ENCODE results near the gene SYNE2.

The SYNE2 gene

DNA sequence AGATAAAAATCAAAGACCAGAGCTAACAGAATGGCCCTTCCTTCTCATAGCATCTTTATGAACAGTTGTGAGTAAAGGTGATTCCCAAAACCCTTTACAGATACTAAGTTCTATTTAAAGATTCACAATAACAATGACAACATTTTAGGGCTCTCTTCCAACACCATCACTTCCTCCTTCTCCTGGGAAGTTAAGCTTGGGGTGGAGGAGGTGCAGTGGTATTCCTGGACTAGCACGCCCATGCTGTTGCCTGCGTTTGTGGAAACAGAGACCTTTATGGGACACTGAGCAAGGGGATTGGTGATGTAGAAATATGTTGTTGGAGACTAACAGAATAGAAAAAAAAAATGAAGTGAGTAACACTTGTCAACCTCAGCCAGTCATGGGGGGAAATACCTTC lies 22.5 kb downstream of the SYNE2 start:
- no peak for DNase-seq (ENCODE audit: low read depth)

GRCh38 chr14:63877550-63877939 lies 24.7 kb downstream of the SYNE2 start:
- no peak for DNase-seq (ENCODE audit: low read depth)

- no peak for DNase-seq (ENCODE audit: low read depth)
Measured at GRCh38 chr14:63878052-63878451, 25.2 kb downstream of the SYNE2 start.

DNA sequence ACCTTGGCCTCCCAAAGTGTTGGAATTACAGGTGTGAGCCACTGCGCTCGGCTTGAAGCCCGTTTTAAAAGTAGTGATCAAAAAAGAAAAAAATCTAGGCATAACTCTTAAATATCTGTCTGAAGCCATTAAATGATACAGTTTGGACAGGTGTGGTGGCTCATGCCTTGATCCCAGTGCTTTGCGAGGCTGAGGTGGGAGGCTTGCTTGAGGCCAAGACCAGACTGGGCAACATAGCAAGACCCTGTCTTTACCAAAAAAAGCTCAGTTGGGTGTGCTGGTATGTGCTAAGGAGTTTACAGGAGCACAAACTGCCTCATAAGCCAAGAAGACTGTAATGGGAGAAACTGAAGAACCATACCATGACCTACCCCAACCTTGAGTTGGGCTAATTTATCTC lies 26.0 kb downstream of the SYNE2 start:
- DNase-seq (ENCODE audit: low read depth): no peak

DNA sequence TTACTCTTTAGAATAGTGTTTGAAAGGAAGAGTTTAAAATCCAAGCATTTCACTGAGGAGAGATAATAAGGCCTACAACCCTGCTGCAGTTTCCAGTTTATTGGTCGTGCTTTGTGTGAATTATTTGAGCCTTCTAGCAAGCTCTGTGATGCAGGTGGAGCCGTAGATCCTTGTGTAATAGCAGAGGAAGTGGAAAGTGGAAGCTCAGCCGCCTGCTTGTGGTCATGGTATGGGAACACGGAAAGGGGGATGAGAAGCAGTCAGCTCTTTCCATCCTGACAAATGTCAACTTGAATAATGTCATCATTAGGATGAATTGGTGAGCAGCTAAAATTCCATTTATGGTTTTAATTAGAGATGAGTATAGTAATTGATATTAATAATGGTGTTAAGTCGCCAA lies 29.1 kb downstream of the SYNE2 start:
- DNase-seq (ENCODE audit: low read depth): no peak

DNA sequence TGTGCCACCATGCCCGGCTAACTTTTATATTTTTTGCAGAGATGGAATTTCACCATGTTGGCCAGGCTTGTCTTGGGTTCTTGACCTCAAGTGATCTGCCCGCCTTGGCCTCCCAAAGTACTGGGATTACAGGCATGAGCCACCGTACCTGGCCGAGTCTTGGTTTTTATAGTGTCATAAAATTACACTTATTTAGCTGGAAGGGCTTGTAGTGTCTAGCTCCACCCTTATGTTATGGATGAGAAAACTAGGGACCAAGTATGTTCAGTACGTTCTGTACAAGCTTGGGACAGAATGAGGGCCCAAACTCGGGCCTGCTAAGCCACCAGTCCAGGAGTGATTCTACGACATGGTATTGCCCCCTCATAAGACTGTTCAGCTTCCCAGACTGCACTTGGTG lies 35.1 kb downstream of the SYNE2 start:
- no peak for DNase-seq (ENCODE audit: low read depth)

GRCh38 chr14:63890553-63890952 lies 37.7 kb downstream of the SYNE2 start:
- DNase-seq (ENCODE audit: low read depth): no peak

DNA sequence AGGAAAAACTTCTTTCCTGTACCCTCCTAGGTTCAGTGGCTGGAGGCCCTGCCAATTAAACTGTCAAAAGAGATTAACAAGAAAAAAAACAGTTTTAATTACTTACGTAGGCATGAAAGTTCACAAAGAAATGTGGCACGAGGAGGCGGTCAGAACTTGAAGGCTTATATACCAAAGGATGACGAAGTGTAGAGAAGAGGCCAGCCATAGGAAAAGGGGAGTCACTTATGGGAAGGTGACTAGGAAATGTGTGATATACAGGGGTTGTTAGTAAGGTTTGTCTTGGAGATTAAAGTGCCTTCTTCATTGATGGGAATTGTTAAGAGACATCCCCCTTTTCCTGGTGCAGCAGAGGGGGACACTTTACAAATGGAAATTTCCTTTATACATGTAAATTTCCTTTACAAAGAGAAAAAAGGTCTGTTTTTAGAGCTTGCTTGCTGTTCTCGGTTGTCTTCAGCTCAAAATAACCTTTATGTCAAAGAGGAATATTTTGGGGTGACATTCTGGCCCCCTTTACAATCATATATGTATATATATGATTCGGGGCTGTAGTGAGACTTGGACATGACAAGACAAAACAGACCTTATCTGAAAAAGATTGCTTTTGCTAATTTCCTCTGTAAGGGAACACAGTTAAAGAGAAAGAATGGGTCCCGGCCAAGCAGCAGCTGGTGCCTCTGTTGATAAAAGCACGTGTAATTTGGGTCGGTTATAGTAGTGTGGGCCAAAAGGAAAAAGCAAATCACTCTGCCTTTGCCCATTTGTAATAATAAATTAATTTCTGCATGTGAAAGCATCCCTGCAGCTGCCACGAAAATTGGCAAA lies 38.6 kb downstream of the SYNE2 start:
- DNase-seq (ENCODE audit: low read depth): no peak

- DNase-seq (ENCODE audit: low read depth): no peak
Measured at GRCh38 chr14:63892265-63892664, 39.5 kb downstream of the SYNE2 start.

DNA sequence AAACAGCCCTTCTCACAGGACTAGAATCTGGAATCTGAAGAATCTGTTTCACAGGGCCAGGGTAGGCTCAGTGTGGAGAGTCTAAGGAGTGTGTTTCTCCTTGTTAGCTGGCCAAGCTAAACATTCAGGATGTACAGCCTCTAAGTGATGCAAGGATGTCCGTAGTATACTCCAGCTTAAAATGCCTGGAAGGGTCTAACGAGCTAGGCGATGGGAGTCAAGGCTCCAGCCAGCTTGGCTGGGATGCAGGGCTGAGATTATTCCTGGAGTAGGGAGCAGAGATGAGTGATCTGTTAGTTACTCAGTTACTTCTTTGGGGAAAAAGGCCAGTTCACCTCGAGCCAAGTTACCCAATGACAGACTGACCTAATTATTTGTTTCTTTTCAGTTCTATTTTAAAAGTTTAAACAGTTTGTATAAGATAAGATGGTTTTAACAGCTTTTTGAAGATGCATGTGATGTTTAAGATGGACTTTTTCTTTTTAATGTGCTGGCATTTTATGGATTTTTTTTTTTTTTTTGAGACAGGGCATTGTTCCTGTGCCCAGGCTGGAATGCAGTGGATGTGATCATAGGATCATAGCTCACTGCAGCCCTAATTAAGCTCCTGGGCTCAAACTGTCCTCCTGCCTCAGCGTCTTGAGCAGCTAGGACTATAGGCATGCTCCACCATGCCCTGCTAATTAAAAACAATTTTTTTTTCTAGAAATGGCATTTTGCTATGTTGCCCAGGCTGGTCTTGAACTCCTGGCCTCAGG lies 41.1 kb downstream of the SYNE2 start:
- DNase-seq (ENCODE audit: low read depth): no peak

DNA sequence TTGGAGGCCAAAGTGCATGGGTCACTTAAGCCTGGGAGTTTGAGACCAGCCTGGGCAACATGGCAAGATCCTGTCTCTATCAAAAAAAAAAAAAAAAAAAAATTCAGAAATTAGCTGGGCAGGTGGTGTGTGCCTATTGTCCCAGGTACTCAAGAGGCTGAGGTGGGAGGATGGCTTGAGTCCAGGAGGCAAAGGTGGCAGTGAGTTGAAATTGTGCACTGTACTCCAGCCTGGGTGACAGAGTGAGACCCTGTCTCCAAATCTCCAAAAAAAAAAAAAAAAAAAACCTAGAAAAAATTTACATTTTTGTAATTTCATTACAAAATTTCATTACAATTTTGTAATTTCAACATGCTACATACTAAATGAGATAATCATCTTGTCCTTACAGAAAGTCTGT lies 42.7 kb downstream of the SYNE2 start:
- DNase-seq (ENCODE audit: low read depth): no peak

DNA sequence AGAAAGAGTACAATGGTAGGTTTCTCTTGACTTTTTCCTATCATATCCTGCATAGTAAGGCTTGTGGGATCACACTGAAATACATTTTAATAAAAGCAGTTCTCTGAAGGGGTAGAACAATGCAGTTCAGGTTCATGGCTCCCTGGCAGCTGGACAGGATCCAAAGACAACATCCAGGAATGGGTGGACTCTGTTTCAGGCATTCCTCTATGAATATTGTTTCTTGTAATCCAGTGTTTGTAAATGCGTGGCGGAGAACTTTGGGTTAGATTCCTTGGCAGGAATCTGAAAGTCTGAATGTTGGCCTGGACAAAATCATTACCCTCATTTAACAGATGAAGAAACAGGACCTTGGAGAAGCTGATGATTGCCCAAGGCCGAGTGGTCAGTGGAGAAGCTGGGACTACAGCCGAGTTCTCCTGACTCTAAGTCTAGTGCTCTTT lies 43.5 kb downstream of the SYNE2 start:
- DNase-seq (ENCODE audit: low read depth): no peak

GRCh38 chr14:63897721-63898163 lies 44.9 kb downstream of the SYNE2 start:
- no peak for DNase-seq (ENCODE audit: low read depth)

DNA sequence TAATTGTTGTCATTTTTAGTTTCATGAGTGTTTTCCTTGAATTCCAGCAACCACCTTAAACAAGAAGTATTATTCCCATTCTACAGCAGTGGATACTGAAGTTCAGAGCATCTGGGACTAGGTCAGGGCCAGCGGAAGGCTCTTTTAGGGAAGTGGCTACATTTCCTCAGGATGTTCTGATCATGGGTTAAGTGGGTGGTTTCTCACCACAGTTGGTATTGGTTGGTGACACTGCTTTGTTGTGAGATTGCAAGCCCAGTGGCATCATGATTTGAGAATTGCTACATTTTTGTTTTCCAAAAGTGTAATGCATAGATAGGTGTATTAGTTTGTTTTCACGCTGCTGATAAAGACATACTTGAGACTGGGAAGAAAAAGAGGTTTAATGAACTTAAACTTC lies 47.1 kb downstream of the SYNE2 start:
- DNase-seq (ENCODE audit: low read depth): no peak

DNA sequence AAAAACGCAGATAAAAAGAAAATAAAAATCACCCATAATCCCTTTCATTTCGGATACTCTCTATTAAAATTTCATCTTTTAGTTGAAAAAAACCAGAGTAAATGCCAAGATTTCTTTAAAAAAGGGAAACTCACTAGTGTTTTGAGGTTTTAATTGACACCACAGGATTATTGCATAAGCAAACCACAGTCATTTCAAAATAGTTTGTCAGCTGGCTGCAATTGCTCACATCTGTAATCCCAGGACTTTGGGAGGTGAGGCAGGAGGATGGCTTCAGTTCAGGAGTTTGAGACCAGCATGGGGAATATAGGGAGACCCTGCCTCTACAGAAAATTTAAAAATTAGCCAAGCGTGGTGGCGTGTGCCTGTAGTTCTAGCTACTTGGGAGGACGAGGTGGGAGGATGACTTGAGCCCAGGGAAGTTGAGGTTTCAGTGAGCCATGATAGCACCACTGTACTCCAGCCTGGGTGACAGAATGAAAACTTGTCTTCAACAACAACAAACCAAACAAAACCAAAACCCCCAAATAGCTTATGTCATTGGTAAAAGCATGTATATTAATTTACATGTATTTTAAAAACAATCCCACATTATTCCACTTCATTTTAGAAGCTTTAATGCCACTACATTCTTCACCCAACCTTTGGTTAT lies 48.8 kb downstream of the SYNE2 start:
- no peak for DNase-seq (ENCODE audit: low read depth)

GRCh38 chr14:63902375-63902976 lies 49.7 kb downstream of the SYNE2 start:
- DNase-seq (ENCODE audit: low read depth): no peak

DNA sequence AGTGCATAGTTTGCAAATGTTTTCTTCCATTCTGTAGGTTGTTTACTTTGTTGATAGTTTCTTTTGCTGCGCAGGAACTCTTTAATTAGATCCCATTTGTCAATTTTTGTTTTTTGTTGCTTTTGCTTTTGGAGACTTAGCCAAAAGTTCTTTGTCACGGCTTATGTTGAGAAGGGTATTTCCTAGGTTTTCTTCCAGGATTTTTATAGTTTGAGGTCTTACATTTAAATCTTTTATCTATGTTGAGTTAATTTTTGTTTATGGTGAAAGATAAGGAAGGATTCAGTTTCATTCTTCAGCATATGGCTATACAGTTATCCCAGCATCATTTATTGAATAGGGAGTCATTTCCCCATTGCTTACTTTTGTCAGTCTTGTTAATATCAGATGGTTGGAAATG lies 51.9 kb downstream of the SYNE2 start:
- DNase-seq (ENCODE audit: low read depth): no peak

DNA sequence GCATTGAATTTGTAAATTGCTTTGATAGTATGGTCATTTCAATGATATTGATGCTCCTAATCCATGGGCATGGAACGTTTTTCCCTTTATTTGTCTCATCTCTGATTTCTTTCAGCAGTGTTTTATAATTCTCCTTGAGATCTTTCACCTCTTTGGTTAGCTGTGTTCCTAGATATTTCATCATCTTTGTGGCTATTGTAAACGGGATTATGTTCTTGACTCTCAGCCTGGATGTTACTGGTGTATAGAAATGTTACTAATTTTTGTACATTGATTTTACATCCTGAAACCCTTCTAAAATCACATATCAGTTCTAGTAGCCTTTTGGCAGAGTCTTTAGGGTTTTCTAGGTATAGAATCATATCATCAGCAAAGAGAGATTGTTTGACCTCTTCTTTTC lies 52.6 kb downstream of the SYNE2 start:
- DNase-seq (ENCODE audit: low read depth): no peak

- DNase-seq (ENCODE audit: low read depth): no peak
Measured at GRCh38 chr14:63908667-63909264, 56.0 kb downstream of the SYNE2 start.

DNA sequence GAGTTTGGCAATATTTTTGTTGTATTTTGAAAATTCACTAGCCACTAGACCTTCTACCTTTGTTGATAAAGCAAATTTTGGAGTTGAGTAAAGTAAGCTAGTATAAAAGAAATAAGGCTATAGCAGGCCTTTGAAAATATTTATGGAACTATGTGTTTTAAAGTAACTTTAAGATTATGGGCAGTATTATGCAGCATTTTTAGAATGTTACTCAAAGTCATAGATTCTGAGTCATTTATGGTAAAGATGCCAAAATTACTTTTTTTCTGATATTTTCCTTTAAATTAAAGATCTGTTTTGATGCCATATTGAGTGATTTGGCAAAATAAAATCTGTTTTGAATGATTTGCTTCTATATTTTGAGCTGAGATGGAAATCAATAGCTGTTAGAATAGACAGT lies 57.2 kb downstream of the SYNE2 start:
- no peak for DNase-seq (ENCODE audit: low read depth)

DNA sequence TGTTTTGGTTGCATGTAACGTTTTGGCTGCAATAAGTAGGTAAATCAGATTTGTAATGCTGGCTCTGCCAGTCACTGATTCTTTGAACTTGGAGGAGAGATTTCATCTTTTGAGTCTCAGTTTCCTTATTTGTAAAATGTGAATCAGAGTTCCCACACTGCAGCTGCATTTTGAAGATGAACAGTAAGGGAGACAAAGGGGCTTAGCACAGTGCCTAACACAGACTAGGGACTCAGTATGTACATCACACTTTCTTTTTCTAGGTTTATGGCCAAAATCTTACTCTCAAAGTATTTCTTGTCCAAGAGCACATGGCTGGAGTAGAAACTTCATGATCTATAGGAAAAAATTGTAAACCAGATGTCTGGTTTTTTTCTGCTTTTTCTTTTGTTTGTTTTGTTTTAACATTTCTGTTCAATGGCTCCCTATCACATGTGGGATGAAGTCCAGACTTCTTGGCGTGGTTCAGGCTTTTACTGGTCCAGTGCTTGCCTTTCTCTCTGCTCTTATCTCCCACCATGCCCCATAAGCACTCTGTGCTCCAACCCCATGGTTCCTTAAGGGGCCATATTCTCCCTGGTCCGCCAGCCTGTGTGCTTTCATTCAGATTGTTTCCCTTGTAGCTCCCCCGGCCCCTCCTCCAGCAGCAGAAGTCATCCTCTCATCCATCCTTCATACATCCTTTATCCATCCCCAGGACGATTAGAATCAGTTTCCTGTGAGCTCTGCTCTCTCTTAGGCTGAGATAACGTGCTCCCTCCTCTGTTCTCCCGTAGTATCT lies 58.0 kb downstream of the SYNE2 start:
- DNase-seq (ENCODE audit: low read depth): no peak
